Activated T-helper 9 cell treated with anti-CD3 and anti-CD28 coated beads, Interleukin-2, amount 50 U/mL, for 16 hours (primary cell): ENCODE measurements around the gene IFNL3.
"Not testable (repeated sequence)": the region's sequence is repeated elsewhere in the genome, so short reads cannot be mapped to it uniquely, and the experiment has no call there.

ENCODE experiments used
- DNase-seq: peaks from one replicate; pipeline ENCODE4 v3.0.0-alpha.2; 2020; ENCODE audit warnings: low read depth

IFNL3 gene

GRCh38 chr19:39218230-39219007, 26.4 kb downstream of the IFNL3 start:
- DNase-seq: no peak

GRCh38 chr19:39217094-39217493, 27.7 kb downstream of the IFNL3 start:
- DNase-seq: no peak

GRCh38 chr19:39215323-39215722, 29.5 kb downstream of the IFNL3 start:
- not testable (repeated sequence) for DNase-seq

- DNase-seq: peak; percentile 33
Observed at GRCh38 chr19:39212375-39212742, 32.4 kb downstream of the IFNL3 start.

- no peak for DNase-seq
Observed at GRCh38 chr19:39211731-39212374, 33.0 kb downstream of the IFNL3 start.

- DNase-seq: no peak
Observed at GRCh38 chr19:39209196-39209595, 35.6 kb downstream of the IFNL3 start.

GRCh38 chr19:39208175-39208795, 36.5 kb downstream of the IFNL3 start:
- no peak for DNase-seq

GRCh38 chr19:39207293-39207836, 37.4 kb downstream of the IFNL3 start:
- no peak for DNase-seq

- no peak for DNase-seq
Observed at GRCh38 chr19:39206122-39206521, 38.7 kb downstream of the IFNL3 start.

GRCh38 chr19:39205449-39205764, 39.4 kb downstream of the IFNL3 start:
- DNase-seq: no peak

GRCh38 chr19:39203372-39204341, 41.1 kb downstream of the IFNL3 start, which contains the start of gene SYCN:
SYCN (minus strand) TSS chr19:39204263; CDS start chr19:39204254, 9 bp downstream.
- DNase-seq: no peak

- no peak for DNase-seq
Observed at GRCh38 chr19:39202998-39203355, 41.8 kb downstream of the IFNL3 start.

- DNase-seq: no peak
Observed at GRCh38 chr19:39200803-39201115, 44.0 kb downstream of the IFNL3 start.

- no peak for DNase-seq
Observed at GRCh38 chr19:39200066-39200802, 44.6 kb downstream of the IFNL3 start.

- no peak for DNase-seq
Observed at GRCh38 chr19:39199025-39199424, 45.8 kb downstream of the IFNL3 start.

GRCh38 chr19:39197808-39198207, 47.0 kb downstream of the IFNL3 start:
- DNase-seq: no peak

GRCh38 chr19:39196860-39197562, 47.8 kb downstream of the IFNL3 start, which contains the start of gene NCCRP1:
NCCRP1 (plus strand) TSS chr19:39196964; CDS start chr19:39196983, 19 bp downstream.
- no peak for DNase-seq

- no peak for DNase-seq
Observed at GRCh38 chr19:39196320-39196719, 48.5 kb downstream of the IFNL3 start.

GRCh38 chr19:39195755-39196154, 49.1 kb downstream of the IFNL3 start:
- no peak for DNase-seq

- DNase-seq: no peak
Observed at GRCh38 chr19:39194832-39195542, 49.8 kb downstream of the IFNL3 start.
